ENCODE measurements around the gene CST8.

CST8 gene

DNA sequence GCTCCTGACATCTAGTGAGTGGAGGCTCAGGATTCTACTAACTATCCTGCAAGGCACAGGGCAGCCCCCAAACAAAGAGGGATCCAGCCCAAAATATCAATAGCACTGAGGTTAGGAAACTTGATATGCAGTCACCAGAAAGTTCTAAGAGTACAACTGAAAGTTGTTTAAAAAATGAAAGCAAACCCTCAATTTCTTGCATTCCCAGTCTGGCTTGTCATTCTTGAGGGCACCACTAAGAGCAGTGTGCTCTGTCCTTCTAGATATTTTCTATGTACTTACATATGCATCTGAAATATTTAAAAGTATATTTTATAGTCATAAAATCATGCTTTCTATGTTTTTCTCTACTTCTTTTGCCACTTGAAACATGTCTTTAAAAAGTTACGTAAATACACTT lies 35.9 kb downstream of the CST8 start:
- DNase-seq = no peak

DNA sequence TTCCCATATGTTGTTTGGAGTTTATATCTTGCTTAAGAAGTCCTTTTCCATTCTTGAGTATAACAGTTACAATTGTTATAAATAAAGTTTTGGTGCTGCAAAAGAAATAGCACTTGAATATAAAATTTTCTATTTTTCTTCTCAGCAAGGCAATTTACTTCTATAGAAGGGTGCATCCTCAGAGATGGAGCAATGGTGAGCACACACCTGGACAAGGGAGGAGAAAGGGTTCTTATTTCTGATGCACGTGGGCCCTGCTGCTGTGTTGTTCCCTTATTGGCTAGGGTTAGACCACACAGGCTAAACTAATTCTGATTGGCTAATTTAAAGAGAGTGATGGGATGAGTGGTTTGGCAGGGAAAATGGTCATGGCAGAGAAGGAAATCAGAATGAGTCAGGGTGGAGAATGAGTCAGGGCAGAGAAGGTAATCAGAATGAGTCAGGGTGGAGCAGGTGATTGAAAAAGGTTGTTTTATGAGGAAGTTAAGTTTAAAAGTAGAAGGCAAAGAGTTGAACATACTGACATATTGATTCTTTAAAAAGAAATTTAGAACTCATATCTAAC lies 38.0 kb downstream of the CST8 start:
- no peak for DNase-seq

DNA sequence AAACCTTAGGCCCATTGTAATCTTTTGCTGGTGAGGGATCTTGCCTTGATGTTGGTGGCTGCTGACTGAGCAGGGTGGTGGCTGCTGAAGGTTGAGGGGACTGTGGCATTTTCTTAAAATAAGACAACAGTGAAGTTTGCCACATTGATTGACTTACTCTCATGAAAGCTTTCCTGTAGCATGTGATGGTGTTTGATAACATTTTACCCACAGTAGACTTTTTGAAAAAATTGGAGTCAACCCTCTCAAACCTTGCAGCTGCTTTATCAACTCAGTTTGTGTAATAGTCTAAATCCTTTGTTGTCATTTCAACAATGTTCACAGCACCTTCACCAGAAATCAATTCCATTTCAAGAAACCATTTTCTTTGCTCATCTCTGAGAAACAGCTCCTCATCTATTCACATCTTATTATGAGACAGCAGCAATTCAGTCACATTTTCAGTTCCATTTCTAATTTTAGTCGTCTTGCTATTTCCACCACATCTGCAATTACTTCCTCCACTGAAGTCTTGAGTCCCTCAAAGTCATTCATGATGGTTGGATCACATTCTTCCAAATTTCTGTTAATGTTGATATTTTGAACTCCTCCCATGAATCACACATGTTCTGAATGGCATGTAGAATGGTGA lies 40.1 kb downstream of the CST8 start:
- DNase-seq = no peak

DNA sequence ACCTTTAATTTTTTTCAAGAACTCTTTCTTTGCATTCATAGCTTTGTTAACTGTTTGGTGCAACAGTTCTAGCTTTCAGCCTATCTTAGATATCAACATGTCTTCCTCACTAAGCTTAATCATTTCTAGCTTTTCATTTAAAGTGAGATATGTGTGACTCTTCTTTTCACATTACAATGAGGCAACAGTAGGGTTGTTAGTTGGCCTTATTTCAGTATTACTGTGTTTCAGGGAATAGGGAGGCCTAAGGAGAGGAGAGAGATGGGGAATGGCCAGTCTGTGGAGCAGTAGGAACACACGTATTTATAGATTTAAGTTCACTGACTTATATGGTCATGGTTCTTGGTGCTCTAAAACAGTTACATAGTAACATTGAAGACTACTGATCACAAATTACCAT lies 41.6 kb downstream of the CST8 start:
- DNase-seq = no peak

DNA sequence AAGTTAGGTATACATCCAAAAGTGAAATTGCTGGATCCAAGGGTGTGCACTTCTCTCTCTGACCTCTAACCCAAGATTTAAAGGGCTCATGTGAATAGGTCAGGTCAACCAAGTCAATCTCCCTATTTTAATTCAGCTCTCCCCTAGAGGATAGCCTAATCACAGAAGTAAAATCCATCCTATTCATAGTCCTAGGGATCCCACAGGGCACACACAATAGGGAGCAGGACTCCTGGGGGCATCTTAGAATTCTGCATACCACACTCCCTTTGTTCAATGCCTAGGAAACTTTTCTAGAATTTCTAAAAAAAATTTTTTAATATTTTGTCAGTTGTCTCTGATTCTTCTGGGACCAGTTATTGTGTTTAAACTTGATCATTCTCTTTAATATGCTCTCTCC lies 42.2 kb downstream of the CST8 start:
- DNase-seq = no peak

DNA sequence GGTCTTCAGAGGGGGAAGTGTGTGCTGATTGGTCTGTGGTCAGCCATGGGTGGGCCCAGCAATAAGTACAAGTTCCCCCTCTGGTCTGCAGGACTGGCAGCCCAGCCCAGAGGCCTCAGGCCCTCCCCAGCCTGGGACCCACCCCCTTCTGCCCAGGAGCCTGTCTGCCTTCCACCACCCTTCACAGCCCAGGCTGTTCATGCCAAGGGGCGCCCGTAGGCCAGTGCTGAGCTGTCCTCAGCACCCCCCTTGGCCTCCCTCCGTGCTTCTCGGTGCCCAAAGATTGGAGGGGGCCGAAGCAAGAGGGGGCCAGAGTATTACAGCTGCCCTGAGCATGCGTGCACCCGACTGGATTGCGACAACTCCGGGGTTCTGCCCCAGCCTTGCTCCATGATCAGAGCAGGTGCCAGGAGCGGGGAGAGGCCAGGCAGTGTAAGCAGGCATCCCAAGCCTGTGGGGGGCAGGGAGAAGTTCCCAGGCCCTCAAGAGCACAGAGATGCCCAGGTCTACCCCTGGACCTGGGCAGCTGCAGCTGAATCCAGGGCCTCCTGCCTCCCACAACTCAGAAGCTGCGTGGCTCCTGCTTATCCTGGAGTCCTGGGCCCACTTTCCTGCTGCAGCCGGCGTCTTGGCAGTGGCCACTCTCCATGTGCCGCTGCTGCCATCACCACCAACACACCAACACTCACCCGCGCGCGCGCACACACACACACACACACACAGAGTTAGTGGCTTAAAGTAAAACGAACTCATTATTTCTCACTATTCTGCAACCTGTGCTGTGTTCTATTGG lies 44.1 kb downstream of the CST8 start:
- DNase-seq = no peak

- DNase-seq = no peak
These were observed 45.5 kb downstream of the CST8 start for GRCh38 chr20:23536328-23536974.

- no peak for DNase-seq
These were observed 46.1 kb downstream of the CST8 start for GRCh38 chr20:23537030-23537429.

GRCh38 chr20:23540624-23541023 lies 49.7 kb downstream of the CST8 start:
- DNase-seq = no peak

- no peak for DNase-seq
These were observed 50.4 kb downstream of the CST8 start for GRCh38 chr20:23541330-23541729.

GRCh38 chr20:23541776-23542175 lies 50.9 kb downstream of the CST8 start:
- no peak for DNase-seq

- DNase-seq = no peak
These were observed 51.9 kb downstream of the CST8 start for GRCh38 chr20:23542801-23543200.

GRCh38 chr20:23544133-23544532 lies 53.2 kb downstream of the CST8 start:
- no peak for DNase-seq

Data from activated CD4-positive, alpha-beta T cell treated with anti-CD3 and anti-CD28 coated beads for 48 hours (primary cell).